ENCODE results near the gene NEFH.
A peak's percentile ranks its signal among the peaks of the same experiment; 100 is the strongest.

NEFH gene

DNA sequence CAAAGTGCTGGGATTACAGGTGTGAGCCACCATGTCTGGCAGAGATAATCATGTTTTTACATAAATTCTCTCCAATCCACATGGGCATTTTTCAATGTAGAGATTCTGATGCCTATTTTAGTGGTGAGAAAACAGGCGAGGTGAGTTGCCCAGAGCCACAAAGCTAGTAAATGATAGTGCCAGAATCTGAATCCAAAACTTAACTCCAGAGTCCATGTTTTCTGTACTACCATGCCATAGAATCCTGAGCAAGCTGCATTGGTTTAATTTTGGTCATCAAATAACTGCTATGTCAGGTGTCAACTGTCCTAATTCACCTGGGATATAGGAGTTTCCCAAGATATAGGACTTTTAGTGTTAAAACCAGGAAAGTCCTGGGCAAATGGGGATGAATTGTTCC is 13.6 kb downstream of the NEFH start:
- DNase-seq (ENCODE audit: low spot score), result no peak

DNA sequence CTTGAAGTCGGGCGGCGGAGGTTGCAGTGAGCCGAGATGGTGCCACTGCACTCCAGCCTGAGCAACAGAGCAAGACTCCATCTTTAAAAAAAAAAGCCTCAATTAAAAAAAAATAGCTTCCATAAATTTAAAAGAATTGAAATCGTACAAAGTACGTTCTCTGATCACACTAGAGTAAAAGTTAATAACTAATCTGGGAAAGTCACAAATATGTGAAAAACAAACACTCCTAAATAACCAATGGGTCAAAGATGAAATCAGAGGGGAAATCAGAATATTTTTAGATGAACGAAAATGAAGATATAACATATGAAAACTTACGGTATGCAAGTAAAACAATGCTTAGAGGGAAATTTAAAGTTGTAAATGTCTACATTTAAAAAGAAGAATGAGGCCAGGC is 19.8 kb downstream of the NEFH start:
- no peak for DNase-seq (ENCODE audit: low spot score)

DNA sequence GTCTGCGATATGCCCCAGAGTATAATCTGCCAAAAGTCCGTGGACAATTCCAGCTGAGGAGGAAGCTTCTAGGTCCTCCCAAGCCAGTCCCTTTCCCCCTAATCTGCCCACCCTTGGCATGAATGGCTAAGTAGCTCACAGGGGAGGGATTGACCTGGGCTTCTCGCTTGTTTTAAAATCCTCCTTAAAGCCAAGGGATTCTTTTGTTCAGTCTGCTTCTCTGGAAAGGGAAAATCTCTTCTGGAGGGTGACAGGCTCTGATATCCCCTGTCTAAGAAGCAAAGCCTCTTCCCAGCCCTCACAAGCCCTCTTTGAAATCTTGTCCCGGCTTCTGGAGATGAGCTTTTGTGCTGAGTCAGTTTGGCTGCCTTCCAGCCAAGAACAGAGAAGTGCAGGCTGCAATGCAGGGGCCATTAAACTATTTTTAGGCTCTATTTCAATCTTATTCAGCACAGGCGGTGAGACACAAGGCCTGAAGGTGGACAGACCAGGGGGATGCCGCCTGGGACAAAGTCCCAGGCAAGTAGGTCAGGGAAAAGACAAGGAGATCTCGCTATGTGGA is 23.9 kb downstream of the NEFH start:
- DNase-seq (ENCODE audit: low spot score), result peak; percentile 84

DNA sequence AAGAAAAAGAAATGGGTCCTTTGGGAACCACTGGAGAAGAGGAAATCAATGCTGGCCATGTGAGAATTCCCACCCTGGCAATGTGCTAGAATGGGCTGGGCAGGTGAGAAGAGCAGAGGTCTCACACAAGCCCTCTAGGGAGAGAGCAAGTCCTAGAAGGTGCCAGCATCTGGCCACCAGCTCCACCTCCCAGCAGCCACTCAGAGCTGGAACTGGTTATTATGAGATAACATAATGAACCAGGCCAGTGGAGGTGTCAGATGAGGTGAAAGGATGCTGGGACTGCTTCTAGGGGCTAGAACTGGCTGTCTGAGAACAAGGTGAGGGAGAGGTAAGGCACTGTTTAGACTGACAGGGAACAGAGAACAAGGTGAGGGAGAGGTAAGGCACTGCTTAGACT is 29.3 kb downstream of the NEFH start:
- DNase-seq (ENCODE audit: low spot score), result no peak

DNA sequence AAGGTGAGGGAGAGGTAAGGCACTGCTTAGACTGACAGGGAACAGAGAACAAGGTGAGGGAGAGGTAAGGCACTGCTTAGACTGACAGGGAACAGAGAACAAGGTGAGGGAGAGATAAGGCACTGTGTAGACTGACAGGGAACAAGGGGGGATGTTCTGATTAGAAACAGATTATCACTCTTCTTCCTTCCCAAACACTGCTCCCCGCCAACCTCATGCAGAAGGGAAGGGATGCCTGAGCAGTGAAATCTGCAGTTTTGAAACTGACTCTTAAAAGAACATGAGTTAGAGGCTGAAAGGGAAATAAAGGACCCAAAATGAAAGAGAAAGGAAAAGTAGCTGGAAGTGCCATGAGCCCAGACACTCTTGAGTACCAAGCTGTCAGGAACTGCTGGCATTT is 29.8 kb downstream of the NEFH start:
- DNase-seq (ENCODE audit: low spot score), result no peak

DNA sequence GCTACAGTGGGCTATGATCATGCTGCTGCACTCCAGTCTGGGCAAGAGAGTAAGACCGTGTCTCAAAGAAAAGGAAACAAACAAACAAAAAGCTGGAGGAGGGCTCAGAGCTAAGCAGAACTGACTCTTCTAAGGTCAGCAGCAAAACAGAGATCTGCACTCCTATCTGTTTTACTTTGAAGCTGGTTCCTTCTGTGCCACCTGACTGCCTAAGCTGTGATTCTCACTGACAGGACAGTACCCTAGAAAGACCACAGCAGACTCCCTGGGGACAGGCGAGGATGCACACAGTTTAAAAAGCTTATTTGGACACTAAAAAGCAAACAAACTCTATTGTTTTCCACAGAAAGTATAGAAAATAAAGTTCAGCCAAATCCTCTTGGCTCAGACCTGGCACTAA is 30.5 kb downstream of the NEFH start:
- DNase-seq (ENCODE audit: low spot score), result no peak

DNA sequence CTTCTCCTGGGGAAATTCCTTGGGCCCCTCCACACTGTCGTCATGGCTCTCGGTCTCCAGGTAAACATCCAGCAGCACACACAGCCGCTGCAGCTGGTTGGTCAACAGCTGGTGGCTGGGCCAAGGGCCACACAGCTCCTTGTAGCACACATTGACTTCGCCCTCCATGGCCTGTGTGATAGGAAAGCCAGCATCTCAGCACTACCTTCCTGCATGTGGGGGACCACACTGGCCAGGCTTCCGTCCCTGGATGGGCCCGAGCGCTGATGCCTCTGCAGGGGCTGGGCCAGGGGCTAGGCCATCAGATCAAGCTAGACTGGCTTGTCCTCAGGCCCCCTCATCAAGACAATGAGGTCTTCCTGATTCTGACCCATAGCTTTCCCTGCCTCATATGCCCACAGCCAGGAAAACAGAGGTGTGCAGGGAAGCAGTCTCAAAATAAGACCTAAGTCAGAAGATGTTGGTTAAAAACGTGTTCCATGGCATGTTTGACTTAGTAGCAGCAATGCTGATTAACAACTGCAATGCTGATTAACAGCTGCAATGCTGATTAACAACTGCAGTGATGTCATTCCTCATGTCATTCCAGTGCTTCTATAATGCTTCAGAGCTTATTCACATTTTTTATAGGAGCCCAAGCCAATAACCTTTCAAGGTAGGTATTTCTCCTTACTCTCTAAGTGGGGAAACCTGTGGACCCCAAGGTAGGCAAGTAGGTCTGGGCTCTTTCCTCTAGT is 31.3 kb downstream of the NEFH start:
- DNase-seq (ENCODE audit: low spot score), result no peak

DNA sequence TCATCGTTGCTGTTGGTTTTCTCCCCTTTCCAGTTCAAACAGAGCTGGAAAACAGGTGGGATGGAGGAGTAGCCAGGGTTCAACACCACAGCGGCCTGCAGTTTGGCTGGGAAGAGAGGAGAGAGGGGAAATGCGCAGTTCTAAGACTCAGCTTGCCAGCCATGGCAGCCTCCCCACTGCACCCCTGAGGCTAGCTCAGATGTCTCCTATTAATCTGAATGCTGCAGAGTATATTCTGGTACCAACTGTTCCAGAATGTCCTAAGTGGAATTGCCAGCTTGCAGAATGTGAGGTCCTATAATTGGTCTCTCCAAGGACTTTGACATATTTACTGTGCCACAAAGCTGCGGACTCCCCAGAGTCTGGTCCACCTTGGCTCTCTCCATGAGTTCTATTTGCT is 32.0 kb downstream of the NEFH start:
- DNase-seq (ENCODE audit: low spot score), result no peak

DNA sequence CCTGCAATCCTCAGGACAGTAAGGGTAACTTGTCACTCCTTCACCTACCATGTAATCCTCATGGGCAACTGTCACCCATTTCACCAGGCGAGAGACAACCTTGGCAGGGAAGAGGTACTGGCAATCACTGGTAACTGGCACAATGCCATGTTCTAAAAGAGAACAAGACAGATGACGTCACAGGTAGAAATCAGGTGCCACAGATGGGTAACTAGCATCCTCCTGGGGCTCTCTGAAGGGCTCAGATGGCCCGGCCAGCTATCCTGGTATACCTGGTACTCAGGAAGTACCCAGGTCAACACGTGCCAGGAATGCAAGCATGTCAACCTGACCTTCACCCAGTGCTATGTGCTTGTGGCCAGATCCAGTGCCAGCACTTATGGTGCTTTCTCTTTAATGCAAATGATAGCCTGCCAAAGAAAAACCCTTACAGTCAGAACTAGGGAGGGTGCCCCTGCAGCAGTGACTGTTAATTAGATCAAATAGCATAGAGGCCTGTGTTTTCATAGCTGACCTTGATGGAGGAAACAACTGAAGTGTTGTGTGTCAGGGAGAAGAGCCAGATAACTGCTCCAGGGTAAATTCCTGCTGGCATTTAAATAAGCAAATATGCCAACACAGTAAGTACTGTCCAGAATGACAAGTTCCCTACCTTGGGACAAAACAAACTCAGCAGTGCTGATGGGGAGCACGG is 37.3 kb downstream of the NEFH start:
- DNase-seq (ENCODE audit: low spot score), result no peak

DNA sequence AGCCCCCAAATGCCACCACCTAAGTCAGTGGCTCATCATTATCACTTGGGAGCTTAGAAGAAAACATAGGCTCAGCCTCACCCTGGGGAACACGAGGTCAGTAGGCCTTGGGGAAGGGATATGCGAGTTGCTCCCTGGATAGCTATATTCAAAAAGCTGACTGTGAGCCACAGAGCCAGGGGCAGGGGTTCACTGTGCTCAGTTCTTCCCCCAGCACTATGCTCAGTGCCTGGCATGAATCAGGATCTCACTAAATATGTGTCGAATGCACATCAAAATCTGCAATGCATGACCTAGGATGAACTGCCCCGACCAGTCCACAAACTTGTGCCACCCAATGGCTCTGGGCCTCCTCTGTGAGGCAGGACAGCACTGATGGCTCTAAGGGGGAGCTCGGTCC is 38.4 kb downstream of the NEFH start:
- no peak for DNase-seq (ENCODE audit: low spot score)

DNA sequence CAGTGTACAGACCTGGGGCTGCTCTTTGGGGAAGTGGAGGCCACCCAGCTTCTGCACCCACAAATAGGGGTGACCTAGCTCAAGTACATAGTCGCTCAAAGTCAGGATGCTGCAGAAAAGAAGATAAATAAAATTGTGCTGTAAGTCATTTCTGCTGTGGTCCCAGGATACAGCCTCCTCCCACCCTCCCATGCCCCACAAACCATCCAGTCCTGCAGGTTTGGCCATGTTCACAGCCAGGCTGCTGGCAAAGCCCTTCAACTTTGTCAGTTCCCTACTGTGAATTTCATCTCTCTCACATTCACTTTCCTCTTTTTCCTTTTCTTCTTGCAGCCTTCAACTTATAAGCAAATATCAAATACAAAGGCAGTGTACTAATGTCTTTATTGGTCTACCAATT is 40.0 kb downstream of the NEFH start:
- no peak for DNase-seq (ENCODE audit: low spot score)

DNA sequence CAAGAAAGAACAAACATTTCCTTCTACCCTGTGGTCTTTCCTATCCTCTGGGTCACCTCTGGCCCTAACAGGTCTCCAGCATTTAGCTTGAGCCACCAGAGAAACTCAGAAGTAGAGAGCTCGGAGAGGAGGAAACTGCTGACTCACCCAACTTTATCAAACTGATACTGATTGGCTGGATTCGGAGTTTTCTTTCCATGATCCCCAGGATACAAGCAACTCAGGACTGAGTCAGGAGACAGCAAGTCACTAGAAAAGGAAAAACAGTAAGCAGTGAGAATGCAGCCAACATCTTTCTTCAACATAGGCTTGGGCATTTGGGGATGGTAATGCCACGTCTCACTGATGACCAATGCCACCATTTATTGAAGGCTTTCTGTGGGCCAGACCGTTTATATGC is 40.8 kb downstream of the NEFH start:
- DNase-seq (ENCODE audit: low spot score), result peak; percentile 67

DNA sequence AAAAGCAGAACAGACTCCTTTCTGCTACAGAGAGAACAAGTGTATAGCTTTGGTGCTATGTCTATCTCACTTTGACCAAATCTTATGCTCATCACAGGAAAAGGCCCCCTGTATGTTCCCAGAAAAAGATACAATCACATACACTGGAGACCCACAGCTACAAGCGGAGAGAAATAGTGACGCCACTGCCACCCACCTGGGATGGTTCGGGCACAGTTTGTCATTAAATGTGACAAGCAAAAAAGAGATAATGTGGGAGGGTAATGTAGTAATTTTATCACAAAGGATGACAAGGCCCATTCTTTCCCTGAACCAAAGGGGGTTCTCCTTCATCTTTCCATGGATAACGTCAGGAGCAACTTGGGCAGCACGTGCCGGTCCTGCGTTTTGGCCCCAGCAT is 41.5 kb downstream of the NEFH start:
- no peak for DNase-seq (ENCODE audit: low spot score)

DNA sequence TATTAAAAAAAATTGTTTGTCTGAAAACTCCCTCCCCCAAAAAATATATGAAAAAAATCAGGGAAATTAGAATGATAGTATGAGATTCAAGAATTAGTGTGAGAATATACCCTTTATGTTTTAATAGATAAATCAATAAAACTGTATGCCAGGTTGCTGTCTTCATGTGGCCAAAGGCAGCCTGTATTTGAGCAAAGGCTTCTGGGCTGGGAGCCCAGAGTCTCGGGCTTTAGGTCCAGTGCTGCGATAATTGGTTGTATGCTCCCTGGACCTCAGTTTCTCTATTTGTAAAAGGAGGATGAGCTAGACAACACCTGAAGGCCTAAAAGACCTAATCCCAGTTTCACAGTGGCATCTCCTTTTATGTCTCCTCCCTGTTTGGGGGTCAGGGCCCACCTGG is 43.7 kb downstream of the NEFH start:
- DNase-seq (ENCODE audit: low spot score), result no peak

DNA sequence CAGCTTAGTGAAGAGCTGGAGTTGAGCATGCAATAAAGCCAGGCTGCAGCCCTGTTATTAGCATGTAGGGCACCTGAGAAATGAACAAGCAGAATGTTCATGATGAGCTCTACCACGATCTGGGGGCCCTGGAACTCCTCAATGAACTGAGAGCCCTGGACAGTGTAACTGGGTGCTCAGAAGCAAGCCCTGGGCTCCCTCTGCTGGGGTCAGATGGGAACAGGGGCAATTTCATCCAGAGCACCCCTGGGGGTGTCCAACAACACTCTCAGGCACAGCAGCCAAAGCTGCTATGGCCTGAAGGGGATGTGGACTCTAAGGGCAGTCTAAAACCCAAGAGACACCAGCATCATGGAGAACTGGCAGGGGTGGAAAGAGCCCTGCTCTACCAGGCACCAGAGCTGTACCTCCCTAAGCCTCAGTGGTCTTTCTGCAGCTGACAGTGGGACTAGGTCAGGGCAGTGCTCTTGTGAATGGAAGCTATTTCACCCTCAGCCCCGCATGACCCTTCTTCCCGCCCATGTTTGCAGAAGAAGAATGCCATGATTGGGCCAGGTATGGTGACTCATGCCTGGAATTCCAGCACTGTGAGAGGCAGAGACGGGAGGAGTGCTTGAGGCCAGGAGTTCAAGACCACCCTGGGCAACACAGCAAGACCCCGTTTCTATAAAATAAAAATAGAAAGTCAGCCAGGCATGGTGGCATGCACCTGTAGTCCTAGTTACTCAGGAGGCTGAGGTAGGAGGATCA is 44.6 kb downstream of the NEFH start:
- peak; percentile 47 for DNase-seq (ENCODE audit: low spot score)

DNA sequence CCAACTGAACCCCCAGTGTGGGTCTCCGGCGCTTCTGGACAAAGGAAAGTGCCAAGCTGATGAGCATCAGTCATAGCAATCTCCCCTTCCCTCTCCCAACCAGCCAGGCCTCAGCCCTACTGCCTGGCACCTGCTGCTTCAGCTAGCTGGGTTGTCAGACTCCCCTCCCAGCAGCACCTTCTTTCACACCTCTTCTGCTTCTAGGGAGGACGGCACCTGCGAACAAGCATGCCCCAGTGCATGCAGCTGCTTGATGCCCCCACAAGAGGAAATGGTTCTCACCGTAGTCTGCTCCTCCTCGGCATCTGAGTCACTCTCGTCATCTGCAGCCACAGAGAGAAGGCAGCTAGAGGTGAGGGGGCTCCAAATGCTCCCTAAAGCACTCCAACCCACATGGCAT is 48.1 kb downstream of the NEFH start:
- no peak for DNase-seq (ENCODE audit: low spot score)

DNA sequence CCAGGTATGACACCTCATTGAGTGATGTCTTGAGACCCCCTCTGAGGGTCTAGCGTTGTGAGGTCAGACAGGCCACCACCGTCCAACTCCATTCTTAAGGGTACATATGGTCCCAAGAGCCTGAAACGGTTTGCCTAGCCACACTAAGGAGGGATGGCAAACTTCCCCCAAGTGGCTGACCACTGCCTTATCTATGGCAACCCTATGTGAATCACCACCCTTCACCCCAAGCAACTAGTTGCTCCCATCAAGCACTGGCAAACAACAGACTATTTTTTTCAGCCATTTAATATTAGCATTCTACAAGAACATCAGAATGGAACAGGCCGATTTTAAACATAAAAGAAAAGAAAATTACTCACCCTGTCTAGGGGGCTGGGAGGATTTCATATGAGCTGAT is 50.7 kb downstream of the NEFH start:
- DNase-seq (ENCODE audit: low spot score), result no peak

DNA sequence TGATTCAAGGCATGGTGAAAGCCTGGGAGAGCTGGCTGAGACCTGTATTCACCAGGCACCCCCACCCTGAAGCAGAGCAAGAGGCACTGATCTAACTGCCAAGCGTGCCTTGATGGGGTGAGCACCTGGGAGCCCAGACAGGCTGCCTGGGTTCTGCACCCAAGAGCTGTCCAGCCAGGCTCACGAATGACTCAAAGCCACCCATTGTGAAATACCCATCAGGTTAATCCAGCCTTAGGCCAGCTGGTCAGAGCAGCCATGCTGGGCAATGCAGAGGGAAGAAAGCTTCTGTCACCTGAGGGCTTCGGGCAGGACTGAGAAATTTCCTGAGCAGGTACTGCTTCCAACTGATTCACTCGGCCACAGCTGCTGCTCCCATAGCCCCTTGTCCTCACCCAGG is 51.4 kb downstream of the NEFH start:
- no peak for DNase-seq (ENCODE audit: low spot score)

DNA sequence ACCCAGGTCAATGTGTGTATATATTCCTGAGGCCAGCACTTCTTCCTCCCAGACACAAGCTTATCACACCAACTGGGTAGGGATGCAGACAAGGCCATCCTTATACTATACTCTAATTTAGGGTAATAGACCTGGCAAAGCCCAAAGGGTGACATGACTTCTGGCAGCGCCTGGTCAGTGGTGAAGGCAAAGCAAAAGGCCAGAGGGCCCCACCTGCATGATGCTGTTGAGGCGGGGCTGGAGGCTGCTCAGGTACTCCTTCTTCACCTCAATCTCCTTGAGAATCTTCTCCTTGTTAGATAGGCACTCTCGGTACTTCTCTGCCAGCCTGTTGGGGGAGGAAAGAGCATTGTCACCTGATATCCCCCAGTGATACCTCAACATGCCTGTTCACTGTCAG is 56.4 kb downstream of the NEFH start:
- no peak for DNase-seq (ENCODE audit: low spot score)

DNA sequence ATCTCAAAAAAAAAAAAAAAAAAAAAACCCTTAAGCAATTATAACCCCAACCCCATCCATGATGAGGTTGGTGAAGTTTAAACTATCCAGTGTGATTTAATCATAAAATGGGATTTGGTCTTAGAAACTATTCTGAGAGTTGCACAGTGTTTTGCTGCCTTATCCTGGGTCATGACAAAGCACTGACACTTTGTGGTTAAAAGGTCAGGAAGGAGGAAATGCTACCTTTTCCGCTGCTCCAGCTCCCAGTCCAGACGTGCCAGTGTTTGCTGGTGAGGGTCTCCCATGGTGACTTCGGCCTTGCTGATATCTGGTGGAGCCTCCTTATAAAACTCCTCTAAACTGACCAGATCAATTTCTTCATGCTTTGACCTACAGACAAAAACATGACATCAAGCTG is 59.1 kb downstream of the NEFH start:
- no peak for DNase-seq (ENCODE audit: low spot score)
